ENCODE measurements around the gene GPR137B.
"Not testable (repeated sequence)": the region's sequence is repeated elsewhere in the genome, so short reads cannot be mapped to it uniquely, and the experiment has no call there.

The GPR137B gene

DNA sequence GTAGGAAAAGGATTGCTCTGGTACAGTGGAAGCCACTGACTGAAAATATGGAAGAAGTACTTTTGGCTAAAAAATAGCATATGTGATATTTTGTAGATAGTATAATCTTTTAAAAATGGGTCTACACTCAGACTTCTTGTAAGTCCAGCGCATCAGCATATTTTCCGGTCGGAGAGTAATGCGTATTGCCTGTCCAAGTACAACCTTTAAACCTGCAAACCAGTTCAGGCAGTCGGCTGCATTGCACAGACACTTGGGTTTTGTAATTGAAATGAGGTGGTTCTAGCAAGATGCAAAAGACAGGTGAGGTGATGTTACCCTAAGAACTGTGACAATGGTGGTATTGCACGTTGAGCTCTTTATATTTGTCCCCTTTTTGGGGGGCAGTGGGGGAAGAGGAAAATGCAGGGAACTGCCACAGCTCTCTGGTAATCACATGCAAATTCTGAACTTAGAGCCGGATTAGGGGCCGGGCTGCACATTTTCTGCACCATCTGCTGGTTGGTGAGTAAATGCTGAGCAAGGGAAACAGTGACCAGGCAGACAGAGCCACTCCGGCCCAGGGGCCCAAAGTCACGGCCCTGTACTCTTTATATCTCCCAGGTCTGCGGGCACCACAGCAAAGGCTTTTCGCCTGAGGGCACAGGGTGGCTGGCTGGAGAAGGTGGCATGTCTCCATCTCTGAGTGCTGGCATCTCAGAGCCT, 2.3 kb downstream of the GPR137B start:
- DNase-seq: peak in 2 of 4 experiments; percentile 25 to 36

DNA sequence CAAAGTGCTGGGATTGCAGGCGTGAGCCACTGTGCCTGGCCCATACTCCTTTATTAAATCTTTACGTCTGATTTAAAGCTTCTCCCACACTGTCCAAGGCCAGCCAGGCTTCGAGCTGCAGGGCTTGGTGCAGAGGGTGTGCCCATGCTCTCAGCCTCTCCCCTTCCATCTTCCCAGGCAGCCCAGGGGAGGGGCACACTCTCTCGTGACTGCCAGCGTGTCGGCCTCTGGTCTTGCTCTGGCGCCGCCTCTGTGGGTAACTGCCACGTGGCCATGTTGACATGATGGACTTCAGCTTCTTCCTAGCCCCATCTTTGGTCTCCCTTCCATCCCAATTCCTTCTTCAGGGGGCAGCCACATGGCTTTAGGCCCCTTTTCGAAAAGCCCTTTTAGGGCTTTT, 4.7 kb downstream of the GPR137B start:
- no peak for DNase-seq

DNA sequence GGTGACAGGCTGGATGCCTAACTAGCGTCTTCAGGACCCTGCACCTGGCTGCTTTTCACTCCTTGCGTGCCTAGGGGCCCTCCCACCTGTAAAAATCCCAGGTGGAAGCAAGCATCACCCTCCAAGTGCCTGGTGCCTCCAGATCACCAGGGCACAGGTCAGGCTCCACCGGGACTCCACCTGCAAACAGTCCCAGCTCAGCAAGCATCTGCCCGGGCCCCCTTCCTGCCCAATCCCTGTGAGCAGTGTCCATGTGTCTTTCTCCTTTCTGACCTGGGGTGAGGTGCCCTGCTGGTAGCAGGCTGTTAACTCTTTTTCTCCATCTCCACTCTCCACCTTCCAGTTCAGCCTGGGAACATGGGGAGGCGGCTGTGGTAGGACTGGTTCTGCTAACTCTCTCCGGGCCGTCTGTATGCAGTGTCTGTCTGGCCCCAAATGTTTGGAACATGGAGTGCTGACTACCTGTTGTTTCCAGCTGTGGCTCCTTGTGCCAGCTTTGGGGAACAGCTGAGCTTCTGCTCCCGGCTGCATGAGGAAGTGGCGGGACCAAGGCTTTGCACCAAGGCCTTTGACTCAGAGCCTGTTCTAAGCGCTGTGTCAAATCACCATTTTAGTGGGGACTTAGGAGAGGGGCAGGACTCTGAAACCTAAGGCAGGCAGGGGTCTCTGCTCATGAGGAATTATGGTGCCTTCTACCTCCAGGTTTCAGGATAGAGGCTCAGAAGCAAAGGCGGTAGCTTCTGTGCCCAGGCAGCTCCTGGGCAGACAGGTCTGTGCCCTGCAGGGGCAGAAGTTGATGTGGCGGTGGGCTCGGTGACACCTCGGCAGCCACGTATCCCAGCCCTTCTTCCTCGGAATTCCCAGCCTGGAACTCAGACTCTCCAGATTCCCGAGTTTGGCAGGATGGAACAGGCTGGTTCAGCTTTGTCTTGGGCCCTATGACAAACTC, 5.5 kb downstream of the GPR137B start:
- peak; percentile 53 to 77 (median 72) for DNase-seq

DNA sequence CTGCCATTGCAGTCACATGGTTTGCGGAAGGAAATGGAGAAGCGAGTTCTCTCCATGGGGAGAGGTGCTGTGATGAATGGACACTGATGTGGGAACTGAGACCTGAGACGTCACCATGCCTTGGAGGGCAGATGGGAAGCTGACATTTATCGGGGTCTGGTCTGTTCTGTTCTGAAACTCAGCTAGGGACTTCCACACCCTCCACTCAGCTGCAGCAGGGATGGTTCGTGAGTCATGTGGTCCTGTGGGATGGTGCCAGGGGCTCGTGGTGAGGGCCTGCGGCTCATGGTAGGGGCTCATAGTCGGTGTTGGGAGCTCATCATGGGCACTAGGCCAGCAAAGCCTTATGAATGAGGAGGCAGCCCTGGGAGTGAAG, 6.1 kb downstream of the GPR137B start:
- DNase-seq: peak; percentile 31 to 55 (median 43)

DNA sequence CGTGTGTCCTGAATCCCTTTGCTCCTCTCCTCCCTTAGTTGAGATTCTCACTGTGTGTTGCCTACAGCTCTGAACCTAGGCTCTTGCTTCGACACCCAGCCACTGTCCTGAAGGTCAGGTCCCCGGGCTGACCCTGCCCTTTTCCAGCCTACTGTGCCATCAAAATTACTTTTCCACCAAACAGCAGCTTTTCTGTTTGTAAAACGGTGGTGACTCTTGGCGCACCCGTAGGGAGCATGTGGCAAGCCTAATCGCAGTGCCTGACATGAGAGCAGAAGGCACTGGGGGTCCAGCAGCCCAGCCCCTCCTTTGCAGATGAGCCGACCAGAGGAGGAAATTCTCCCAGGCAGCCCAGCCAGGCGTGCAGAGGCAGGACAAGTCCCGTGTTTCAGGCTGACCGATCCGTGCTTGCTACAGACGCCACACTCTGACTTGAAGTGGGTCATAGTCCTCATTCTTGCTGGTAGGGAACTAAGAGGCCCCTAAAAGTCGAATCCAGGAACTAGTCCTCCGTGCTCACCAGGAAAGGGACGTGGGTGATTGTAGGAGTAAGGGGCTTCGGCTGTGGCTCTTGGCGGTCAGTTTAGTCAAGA, 6.8 kb downstream of the GPR137B start:
- DNase-seq: no peak

DNA sequence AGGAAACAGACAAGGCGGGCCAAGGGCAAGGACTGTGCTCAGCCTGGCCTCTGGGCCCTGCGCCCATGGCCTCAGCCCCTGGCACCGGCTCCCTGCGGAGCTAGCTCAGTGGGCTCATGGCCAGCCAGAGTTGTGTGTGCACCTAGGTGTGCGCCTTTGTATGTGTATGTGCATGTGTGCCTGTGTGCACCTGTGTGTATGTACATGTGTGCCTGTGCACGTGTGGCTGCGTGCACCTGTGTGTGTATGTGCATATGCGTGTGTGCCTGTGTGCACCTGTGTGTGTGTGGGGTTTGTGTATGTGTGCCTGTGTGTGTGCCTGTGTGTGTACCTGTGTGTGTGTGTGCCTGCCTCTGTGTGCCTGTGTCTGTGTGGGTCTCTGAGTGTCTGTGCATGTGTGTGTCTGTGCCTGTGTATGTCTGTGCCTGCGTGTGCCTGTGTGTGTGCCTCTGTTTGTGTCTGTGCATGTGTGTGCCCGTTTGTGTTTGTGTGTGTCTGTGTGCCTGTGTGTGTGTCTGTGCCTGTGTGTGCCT, 7.4 kb downstream of the GPR137B start:
- no peak for DNase-seq

DNA sequence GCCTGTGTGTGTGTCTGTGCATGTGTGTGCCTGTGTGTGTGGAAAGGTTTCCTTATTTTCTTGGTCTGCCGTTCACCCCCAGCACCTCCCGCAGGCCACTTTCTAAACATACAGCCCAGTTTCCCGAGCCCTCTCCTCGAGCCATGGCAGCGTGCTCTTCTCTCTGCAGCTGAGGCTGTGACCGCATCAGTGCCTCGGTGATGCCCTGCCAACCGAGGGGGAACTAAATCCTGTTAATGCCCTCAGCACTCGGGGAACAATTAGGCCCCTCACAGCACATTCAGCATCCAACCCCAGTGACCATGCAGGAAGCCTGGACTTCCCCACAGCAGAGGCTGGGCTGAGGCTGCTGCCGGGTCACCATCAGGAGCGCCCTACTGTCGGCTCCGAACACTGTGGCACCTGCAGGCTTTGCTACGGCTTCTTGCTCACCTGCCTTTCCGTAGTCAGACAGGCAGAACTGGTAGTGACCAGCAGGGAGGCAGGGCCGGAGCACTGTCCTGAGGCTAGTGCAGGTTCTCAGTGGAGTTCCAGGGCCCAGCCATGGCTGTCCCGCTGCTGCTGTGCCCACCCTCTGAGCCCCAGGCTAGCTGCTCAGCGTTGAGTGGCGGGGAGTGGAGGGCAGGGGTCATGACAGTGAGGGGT, 8.1 kb downstream of the GPR137B start:
- DNase-seq: peak in 1 of 4 experiments; percentile 25

DNA sequence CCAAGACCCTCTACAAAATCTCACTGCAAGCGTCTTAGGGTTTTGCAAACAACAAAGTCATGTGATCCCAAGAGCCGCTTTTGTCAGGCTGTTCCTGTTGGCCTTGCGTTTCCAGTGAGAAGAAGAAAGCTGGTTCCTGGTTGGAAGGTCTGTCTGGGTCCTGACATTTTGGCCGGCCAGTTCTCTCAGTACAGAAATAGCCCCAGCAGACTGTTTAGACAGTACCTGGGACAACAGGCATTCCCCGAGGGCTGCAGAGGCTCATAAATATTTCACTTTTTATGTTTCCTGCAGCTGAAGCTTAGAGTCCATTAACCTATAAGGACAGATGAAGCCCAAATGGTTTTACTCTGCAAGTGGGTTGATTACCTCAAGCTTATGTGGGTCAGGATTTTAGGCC, 8.6 kb downstream of the GPR137B start:
- DNase-seq: peak in 1 of 4 experiments; percentile 38

DNA sequence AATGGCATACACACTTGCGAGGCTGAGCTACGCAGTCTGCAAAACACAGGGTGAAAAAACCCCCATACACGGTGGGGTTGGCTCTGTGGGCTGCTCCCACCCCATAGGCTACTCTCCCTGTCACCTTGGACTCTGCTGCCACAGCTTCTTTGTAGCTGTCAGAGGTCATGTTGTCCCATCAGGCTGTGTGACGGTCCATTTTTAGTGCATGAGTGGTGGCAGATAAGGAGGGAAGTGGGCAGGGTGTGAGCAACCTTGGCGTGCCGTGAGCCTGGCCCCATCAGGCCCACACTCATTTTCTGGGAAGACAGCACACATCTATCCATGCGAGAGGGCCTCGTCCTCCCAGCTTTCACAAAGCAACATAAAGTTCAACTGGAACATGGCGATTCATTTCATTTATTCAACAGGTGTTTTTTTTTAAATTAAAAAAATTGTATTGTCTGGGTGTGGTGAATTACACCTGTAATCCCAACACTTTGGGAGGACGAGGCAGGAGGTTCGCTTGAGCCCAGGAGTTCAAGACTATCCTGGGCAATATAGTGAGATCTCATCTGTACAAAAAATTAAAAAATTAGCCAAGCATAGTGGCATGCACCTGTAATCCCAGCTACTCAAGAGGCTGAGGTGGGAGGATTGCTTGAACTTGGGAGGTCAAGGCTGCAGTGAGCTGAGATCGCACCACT, 9.5 kb downstream of the GPR137B start:
- DNase-seq: no peak

DNA sequence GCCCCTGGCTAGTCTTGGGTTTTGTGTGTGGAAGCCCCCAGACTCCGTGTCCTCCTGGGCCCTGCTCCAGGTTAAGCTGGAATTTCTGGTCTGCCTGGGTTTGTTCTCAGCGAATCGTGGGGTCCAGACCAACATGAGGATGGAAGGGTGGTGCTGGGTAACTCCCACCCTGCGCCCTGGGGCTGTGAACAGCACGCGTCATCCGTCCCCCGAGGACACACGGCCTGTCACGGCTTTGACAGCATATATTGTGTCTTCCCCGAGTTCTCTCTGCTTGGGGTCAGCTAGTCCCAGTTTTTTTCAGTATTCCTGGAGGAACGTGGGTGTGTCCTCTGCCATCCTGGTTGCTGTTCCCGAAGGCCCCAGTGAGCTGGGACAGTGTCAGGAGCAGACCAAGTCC, 11.8 kb downstream of the GPR137B start:
- DNase-seq: no peak

DNA sequence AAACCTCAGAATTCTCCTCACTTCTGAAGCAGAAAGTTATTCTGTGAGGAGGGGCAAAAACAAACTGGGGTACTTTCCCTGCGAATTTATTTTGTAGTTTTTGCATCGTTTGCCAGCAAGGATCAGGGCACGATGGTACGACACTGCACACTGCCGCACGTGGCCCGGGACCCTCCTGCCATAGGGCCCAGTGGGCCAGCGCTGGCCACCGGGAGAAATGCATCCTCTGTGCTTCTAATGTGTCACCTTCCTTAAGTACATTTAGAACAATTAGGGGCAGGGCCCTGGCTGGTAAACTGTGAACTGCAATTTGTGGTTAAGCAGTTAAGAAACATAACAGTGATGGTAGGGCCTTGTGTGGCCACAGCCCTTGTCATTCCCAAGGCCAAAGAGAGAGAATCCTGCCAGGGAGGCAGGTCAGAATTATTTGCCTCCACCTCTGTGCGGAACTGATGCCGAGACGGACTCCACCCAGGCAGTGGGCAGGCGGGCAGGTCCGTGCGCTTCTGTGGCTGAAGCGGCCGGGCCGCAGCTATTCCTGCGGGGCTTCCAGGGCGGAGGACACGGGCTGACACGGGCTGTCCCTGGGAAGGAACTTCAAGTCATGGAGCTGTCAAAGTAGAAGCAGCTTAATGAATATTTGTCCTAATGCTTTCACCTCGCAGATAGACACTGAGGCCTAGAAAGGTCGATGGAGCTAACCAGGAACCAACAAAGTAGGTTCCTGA, 12.5 kb downstream of the GPR137B start:
- DNase-seq: no peak

DNA sequence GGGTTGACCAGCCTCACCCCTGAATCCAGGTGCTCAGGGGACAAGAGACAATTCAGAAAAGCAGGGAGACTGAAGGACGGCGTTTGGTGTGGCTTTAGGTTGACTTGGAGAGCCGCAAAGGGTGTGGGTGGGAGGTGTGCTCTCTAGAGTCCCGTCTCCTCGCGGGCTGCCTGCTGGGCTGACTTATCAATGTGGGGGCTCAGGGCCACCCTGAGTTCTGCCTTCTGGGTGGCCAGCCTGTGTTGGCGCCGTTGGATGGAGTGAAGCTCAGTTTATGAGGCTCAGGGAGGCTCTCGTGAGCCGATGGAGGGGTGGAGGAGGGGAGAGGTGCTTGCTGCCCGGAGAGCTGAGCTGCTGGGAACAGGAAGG, 13.0 kb downstream of the GPR137B start:
- no peak for DNase-seq

DNA sequence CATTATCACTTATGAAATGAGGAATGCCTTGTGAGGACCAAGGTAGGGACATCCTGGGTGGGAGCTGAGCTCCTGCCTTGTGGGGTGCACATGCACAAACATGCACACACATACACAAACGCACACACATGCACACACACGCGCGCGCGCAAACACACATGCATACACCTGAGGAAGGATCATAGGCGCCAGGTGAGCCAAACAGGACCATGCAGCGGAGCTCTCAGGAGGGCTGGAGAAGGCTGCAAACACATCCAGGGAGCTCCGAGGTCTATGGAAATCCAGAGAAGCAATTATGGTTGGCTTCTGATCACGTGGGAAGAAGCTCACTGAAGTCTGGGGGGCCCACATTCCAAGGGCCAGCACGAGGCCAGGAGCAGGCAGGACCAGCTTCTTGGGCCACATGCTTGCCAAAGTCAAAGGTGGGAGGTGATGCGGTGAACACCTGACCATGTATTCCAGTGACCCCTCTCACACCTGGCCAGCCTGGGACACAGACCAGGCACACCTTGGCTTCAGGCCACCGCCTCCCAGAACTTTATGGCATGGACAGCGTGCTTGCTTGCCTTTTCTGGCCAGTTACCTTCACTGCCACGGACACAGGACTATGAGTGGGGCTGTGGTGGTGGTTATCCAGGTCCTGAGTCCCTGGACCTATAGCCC, 13.6 kb downstream of the GPR137B start:
- DNase-seq: no peak

DNA sequence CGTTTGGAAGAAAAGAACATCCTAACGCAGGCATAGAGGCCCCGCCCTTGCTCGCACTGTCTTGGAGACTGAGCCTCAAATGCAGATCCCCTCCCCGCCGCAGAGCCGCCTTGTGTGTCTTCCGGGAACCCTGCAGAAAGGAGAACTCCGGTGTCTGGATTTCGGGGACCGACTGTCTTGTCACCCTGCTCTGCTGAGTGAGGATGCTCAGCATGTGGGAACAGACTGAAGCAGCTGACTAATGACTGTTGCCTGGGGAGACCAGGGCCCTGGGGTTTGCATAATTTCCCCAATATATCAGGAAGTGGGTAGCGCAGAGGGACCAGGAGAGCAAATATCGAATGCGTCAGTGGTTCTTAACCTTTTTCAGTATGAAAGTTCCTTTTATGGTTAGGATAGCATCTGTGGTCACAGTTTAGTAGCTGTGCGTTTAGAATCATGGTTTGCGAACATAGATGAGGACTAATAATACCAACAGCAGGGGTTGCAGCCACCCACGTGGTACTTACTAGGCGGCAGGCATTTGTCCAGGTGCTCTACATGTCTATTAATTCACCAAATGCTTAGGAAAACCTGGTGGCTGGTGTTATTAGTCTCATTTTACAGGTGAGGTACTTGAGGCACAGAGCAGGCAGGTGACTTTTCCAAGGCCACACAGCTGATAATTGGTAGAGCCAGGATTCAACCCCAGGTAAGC, 14.3 kb downstream of the GPR137B start:
- DNase-seq: peak; percentile 89 to 95 (median 92)

DNA sequence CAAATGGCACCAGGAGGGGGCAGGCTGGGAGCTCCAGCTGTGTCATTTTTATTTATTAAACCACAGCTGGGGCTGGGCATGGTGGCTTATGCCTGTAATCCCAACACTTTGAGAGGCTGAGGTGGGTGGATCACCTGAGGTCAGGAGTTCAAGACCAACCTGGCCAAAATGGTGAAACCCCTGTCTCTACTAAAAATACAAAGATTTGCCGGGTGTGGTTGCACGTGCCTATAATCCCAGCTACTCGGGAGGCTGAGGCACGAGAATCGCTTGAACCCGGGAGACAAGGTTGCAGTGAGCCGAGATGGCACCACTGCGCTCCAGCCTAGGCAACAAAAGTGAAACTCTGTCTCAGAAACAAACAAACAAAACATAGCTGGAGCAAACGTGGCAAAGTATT, 15.7 kb downstream of the GPR137B start:
- not testable (repeated sequence) for DNase-seq

DNA sequence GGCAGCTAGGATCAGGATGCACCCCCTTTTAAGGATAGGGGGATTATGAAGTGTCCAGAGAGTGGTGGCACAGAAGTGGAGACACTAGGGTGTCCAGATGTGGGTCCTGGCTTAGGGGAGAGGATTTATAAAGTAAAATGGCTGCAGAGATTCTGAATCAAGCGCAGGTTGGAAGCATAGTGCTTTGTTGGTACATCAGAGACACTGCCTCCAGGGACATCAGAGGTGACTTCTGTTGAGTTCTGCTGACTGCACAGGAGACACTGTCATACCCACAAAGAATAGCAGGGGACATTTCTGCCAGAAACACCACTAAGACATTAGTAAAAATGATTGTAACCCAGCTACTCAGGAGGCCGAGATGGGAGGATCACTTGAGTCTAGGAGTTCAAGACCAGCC, 16.4 kb downstream of the GPR137B start:
- DNase-seq: no peak

DNA sequence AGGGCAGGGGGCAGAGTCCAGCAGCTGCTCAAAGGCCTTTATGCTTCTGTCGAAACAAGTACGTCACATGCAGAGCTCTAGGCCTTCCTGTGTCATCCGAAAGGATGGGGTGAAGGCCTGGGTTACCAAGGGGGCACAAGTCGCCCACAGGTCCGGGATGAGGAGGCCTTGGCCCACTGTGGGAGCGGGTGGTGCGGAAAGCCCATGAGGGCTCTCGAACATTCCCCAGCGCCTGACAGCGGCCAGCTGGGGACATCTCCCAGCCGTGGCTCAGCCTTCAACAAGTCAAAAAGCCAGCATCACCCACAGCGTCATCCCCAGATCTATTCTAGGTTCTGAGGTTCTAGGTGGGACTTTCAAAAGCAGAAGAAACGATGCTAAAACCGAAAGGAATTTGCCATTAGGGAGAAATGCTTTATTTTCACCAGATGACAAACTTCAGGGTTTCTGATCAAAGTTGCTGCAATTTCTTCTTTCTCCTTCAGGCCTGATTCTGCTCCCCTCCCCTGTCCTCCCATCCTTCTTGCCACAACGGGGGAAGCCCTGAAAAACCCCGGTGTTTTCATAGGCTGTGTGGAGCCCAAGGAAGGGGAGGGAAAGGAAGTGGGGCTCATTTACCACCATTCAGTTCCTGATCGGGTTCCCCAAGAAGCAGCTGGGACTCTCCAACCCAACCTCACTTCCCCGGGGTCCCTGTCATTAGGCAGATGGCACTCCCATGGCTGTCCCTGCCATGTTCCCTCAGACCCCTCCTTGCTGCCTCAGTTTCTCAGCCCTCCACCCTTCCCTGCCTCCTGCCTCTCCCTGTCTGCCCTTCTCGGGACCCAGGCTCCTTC, 17.6 kb downstream of the GPR137B start:
- peak in 2 of 4 experiments; percentile 20 to 27 for DNase-seq

DNA sequence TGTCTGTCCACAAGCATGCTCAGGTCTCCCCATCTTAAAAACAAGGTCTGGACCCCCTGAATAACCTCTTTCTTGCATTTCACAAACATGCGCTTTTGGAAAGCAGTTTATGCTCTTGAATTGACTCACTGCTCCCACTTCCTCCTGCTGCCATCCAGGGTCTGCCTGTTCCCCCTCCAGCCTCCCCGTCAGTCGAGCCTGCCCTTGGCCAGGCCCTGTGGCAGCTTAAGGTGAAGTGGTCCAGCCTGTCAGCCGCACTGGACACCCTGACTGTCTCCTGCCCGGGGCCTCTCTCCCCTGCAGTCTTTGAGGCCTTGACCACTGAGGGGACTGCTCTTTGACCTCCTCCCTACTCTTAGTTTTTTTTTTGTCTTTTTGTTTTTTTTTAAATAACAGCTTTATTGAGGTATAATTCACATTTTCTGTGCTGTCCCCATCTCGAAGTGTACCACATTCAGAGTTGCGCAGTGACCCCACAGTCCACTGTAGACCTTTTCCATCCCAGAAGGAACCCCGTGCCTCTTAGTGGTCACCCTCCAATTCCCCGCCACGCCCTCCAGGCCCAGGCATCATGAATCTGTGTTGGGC, 18.3 kb downstream of the GPR137B start:
- no peak for DNase-seq

DNA sequence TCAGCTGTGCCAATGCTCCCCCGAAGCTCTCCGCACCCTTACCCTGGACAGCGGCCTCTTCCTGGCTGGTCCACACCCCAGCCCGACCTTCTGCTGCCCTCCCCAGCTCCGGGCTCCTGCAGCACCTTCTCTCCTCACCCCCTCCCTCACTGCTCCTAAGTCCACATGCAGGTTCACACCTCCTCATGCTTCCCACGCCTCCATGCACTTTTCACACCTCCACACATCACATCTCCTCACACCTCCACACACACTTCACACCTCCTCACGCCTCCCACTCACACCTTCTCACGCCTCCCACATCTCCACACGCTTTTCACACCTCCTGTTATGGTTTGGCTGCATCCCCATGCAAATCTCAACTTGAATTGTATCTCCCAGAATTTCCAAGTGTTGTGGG, 18.9 kb downstream of the GPR137B start:
- no peak for DNase-seq

Measured in suppressor macrophage (primary cell).